GM23338 (cell line): Measurements from ENCODE around the gene FANCB. TPM values are rescaled to one million over a fixed set of nuclear protein-coding genes. Genes with fewer than 3 reads are reported as not detected.

Source experiments
- ATAC-seq: fragments of 200-7000 bp; cut with Tn5 transposase; 3 replicates; pipeline ENCODE4 v1.9.1; 2020
- DNase-seq: peaks from one replicate; pipeline ENCODE4 v3.0.0-alpha.2; 2015; ENCODE audit warnings: low spot score
- H2AFZ ChIP-seq: fragments of 200-600 bp; sonication (generic); 2 replicates; pipeline ENCODE4 v1.8.0; 2016; ENCODE audit warnings: antibody characterized with exemption, mild to moderate bottlenecking, moderate library complexity
- H3F3A ChIP-seq: fragments of 200-600 bp; sonication (generic); replicated peaks from 2 replicates; pipeline ENCODE4 v1.8.0; 2017; ENCODE audit warnings: antibody characterized with exemption, mixed run types, low read depth
- H3K27ac ChIP-seq: fragments of 200-600 bp; sonication (generic); 2 replicates; pipeline ENCODE4 v1.6.1; 2016; ENCODE audit warnings: low read depth
- H3K27me3 ChIP-seq: fragments of 200-600 bp; sonication (generic); 2 replicates; pipeline ENCODE4 v1.8.0; 2016; ENCODE audit warnings: mild to moderate bottlenecking, mixed run types, moderate library complexity; ENCODE audit not compliant: insufficient read depth
- H3K36me3 ChIP-seq: fragments of 200-600 bp; sonication (generic); 2 replicates; pipeline ENCODE4 v1.8.0; 2016; ENCODE audit warnings: mild to moderate bottlenecking; ENCODE audit not compliant: insufficient read depth
- H3K4me1 ChIP-seq: fragments of 200-600 bp; sonication (generic); 2 replicates; pipeline ENCODE4 v1.8.0; 2016; ENCODE audit warnings: mild to moderate bottlenecking, moderate library complexity; ENCODE audit not compliant: insufficient read depth
- H3K4me2 ChIP-seq: fragments of 200-600 bp; sonication (generic); 2 replicates; pipeline ENCODE4 v1.7.1; 2017; ENCODE audit warnings: mixed run types
- H3K4me3 ChIP-seq: fragments of 200-600 bp; sonication (generic); 2 replicates; pipeline ENCODE4 v1.6.1; 2016; ENCODE audit warnings: mixed run types
- H3K79me2 ChIP-seq: fragments of 200-600 bp; sonication (generic); replicated peaks from 2 replicates; pipeline ENCODE4 v1.8.0; 2017; ENCODE audit warnings: mild to moderate bottlenecking; ENCODE audit not compliant: insufficient read depth
- H3K9me2 ChIP-seq: fragments of 200-600 bp; sonication (generic); 2 replicates; pipeline ENCODE4 v1.8.0; 2017; ENCODE audit not compliant: insufficient read depth
- H4K20me1 ChIP-seq: fragments of 200-600 bp; sonication (generic); replicated peaks from 2 replicates; pipeline ENCODE4 v1.8.0; 2017; ENCODE audit warnings: mild to moderate bottlenecking; ENCODE audit not compliant: insufficient read depth
- H3K27ac Mint-ChIP-seq: 2 replicates; pipeline ENCODE4 v1.8.0; 2020; ENCODE audit warnings: inconsistent platforms, mild to moderate bottlenecking, moderate library complexity, mixed read lengths
- H3K27me3 Mint-ChIP-seq: 3 replicates; pipeline ENCODE4 v1.8.0; 2022; ENCODE audit warnings: low read depth, mild to moderate bottlenecking, moderate library complexity, mixed read lengths, inconsistent platforms; ENCODE audit not compliant: insufficient read depth, poor library complexity
- H3K36me3 Mint-ChIP-seq: 3 replicates; pipeline ENCODE4 v1.8.0; 2021; ENCODE audit warnings: low read depth, mild to moderate bottlenecking, inconsistent platforms, moderate library complexity, mixed read lengths
- H3K4me1 Mint-ChIP-seq: 3 replicates; pipeline ENCODE4 v1.8.0; 2020; ENCODE audit warnings: mild to moderate bottlenecking, inconsistent platforms, mixed read lengths
- H3K4me3 Mint-ChIP-seq: 3 replicates; pipeline ENCODE4 v1.8.0; 2021; ENCODE audit warnings: moderate library complexity, mild to moderate bottlenecking, inconsistent platforms, mixed read lengths
- H3K9me3 Mint-ChIP-seq: 3 replicates; pipeline ENCODE4 v1.8.0; 2020; ENCODE audit warnings: moderate library complexity, mild to moderate bottlenecking, inconsistent platforms, mixed read lengths
- CREB1 ChIP-seq: fragments of 250-450 bp; sonication (Bioruptor Pico); IDR thresholded peaks from 2 replicates; pipeline ENCODE4 v1.5.0; 2020; ENCODE audit warnings: low read depth, mild to moderate bottlenecking, moderate library complexity
- CTCF ChIP-seq, 2 experiments: fragments of 200-600 bp in 1 of 2; sonication (generic) in 1 of 2; conservative IDR thresholded peaks; 2 replicates each; pipeline versions ENCODE4 v1.5.1 to v1.6.1; 2016 to 2017; ENCODE audit warnings: antibody characterized with exemption in 2 of 2, low read depth in 2 of 2, mild to moderate bottlenecking in 2 of 2, moderate library complexity in 1 of 2
- EZH2 ChIP-seq: fragments of 200-600 bp; sonication (generic); IDR thresholded peaks from one replicate; pipeline ENCODE4 v1.8.0; 2017; ENCODE audit warnings: antibody characterized with exemption, mild to moderate bottlenecking, low read depth; ENCODE audit not compliant: unreplicated experiment
- EZH2phosphoT487 ChIP-seq: fragments of 200-600 bp; sonication (generic); IDR thresholded peaks from one replicate; pipeline ENCODE4 v1.8.1; 2018; ENCODE audit warnings: antibody characterized with exemption; ENCODE audit not compliant: unreplicated experiment
- JUNB ChIP-seq: IDR thresholded peaks from one replicate; pipeline ENCODE4 v1.6.1; 2016; ENCODE audit warnings: antibody characterized with exemption; ENCODE audit not compliant: unreplicated experiment
- POLR2AphosphoS5 ChIP-seq: IDR thresholded peaks from 2 replicates; pipeline ENCODE4 v1.6.1; 2016; ENCODE audit warnings: antibody characterized with exemption, low read depth
- STAT1 ChIP-seq: IDR thresholded peaks from one replicate; pipeline ENCODE4 v1.6.1; 2016; ENCODE audit warnings: antibody characterized with exemption; ENCODE audit not compliant: unreplicated experiment
- ZNF114 ChIP-seq: fragments of 250-450 bp; sonication (Bioruptor Pico); IDR thresholded peaks from 2 replicates; pipeline ENCODE4 v1.5.0; 2020; ENCODE audit warnings: mild to moderate bottlenecking, moderate library complexity
- ZNF331 ChIP-seq: fragments of 250-450 bp; sonication (Bioruptor Pico); IDR thresholded peaks from 2 replicates; pipeline ENCODE4 v1.5.0; 2020; ENCODE audit warnings: low read depth, mild to moderate bottlenecking, moderate library complexity
- ZNF462 ChIP-seq: fragments of 250-450 bp; sonication (Bioruptor Pico); IDR thresholded peaks from 2 replicates; pipeline ENCODE4 v1.5.0; 2020; ENCODE audit warnings: mild to moderate bottlenecking, moderate library complexity
- polyA plus RNA-seq: library from polyadenylated mRNA; unstranded; fragments of >200 nt; fragmentation: Nextera tagmentation; extraction: Ambion mirVana; gene quantifications from 2 replicates; pipeline ENCODE4 v1.2.1, GENCODE V29; 2016
- total RNA-seq: library from RNA; depleted of rRNA; stranded (reverse); fragments of >200 nt; shearing (Covaris generic); gene quantifications from 2 replicates; pipeline ENCODE4 v1.2.3, GENCODE V29; 2014
- TF ChIP-seq, protein P1 (sequence below): IDR thresholded peaks from 2 replicates; pipeline ENCODE4 v1.6.1; 2016; ENCODE audit warnings: antibody characterized with exemption

Gene FANCB
- total and polyA plus RNA-seq, 2 experiments from 2014 or later: 16.2 to 16.8 TPM

DNA sequence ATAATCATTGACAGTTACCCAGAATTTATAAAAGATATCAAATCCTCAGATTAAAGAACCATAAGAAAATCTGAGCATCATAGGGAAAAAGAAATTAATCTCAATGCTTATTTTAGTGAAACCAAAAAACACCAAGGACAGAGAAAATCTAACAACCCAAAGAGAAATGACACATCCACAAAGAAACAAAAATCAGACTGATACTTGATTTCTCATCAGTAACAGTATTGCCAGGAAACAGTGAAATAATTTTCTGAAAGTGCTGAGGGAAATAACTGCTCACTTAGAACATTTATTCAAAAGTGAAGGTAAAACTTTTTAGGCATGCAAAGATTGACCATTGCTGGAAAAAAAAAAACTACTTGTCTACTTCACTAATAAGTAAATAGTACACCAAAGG, 11.0 kb upstream of the FANCB start (continued):
- TF ChIP-seq, protein P1, sequence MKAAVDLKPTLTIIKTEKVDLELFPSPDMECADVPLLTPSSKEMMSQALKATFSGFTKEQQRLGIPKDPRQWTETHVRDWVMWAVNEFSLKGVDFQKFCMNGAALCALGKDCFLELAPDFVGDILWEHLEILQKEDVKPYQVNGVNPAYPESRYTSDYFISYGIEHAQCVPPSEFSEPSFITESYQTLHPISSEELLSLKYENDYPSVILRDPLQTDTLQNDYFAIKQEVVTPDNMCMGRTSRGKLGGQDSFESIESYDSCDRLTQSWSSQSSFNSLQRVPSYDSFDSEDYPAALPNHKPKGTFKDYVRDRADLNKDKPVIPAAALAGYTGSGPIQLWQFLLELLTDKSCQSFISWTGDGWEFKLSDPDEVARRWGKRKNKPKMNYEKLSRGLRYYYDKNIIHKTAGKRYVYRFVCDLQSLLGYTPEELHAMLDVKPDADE: no peak
- TF ChIP-seq EZH2 (no peak), STAT1 (no peak)

DNA sequence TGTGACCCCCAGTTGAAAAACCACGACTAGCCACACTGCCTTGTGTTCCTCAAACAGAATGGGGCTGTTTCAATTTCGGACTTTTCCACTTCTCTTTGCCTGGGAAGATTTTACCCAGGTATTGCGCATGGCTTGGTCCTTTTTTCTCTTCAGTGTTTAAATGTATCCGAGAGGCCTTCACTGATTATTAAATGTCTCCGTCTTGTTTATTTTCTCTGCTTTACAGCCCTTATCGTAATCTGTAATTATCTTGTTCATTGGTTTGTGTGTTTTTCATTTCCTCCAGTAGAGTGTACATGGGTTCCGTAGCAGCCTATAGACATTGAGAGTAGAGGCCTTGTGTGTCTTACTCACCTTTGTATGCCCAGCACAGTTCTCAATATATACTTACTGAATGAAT, 2.8 kb upstream of the FANCB start:
- Mint-ChIP-seq H3K9me3 (no peaks in the 10 kb centered on the region), H3K36me3 (peaks cover 4% of the 10 kb centered on the region; the same call in 1 of the 3 replicates), H3K4me1 (no peaks in the 10 kb centered on the region; the same call in 2 of the 3 replicates), H3K4me3 (no peak overlapping the region), H3K27me3 (no peaks in the 10 kb centered on the region), H3K27ac (no peak overlapping the region)
- H3K27me3 ChIP-seq: no peaks in the 10 kb centered on the region
- H3K4me3 ChIP-seq: no peak overlapping the region
- no peak overlapping the region for H3K4me2 ChIP-seq
- no peak for DNase-seq
- no peak for ATAC-seq
- H3F3A ChIP-seq: no peaks in the 10 kb centered on the region
- no peak overlapping the region for H3K27ac ChIP-seq
- peaks cover 45% of the 10 kb centered on the region for H3K79me2 ChIP-seq
- H3K9me2 ChIP-seq: no peaks in the 10 kb centered on the region
- H3K4me1 ChIP-seq: peaks cover 3% of the 10 kb centered on the region; the same call in 1 of the 2 replicates
- H4K20me1 ChIP-seq: no peaks in the 10 kb centered on the region; the same call in 1 of the 2 replicates
- H2AFZ ChIP-seq: no peak overlapping the region
- H3K36me3 ChIP-seq: no peaks in the 10 kb centered on the region
- TF ChIP-seq JUNB (no peak), CREB1 (no peak), POLR2AphosphoS5 (no peak), ZNF331 (no peak), CTCF (conservative IDR thresholded peaks at IDR 0.05; ENCODE audit: low read depth in 2 of 2) (no peak), ZNF114 (CRISPR knock-in tag) (no peak), ZNF462 (CRISPR knock-in tag) (no peak), EZH2phosphoT487 (no peak), STAT1 (no peak), EZH2 (no peak)
- TF ChIP-seq, protein P1: no peak
